SJSA1 (cell line): Measurements from ENCODE around the gene ERFL. TPM values are rescaled to one million over a fixed set of nuclear protein-coding genes. Genes with fewer than 3 reads are reported as not detected.
A peak's percentile ranks its signal among the peaks of the same experiment; 100 is the strongest.
"Not testable (repeated sequence)": the region's sequence is repeated elsewhere in the genome, so short reads cannot be mapped to it uniquely, and the experiment has no call there.

Experiments used
- DNase-seq, 2 experiments: peaks; one replicate each; pipeline ENCODE4 v3.0.0-alpha.2; 2015 to 2020; ENCODE audit warnings: low spot score in 2 of 2, low read depth in 1 of 2
- H3K27ac ChIP-seq: fragments of 250-450 bp; sonication (Bioruptor Pico); 2 replicates; pipeline ENCODE4 v1.5.1; 2020; ENCODE audit warnings: mild to moderate bottlenecking, moderate library complexity
- H3K27me3 ChIP-seq: fragments of 250-450 bp; sonication (Bioruptor Pico); replicated peaks from 2 replicates; pipeline ENCODE4 v1.5.1; 2020; ENCODE audit warnings: mild to moderate bottlenecking, moderate library complexity
- H3K36me3 ChIP-seq: fragments of 250-450 bp; sonication (Bioruptor Pico); 2 replicates; pipeline ENCODE4 v1.5.1; 2020; ENCODE audit warnings: mild to moderate bottlenecking
- H3K4me1 ChIP-seq: fragments of 250-450 bp; sonication (Bioruptor Pico); replicated peaks from 2 replicates; pipeline ENCODE4 v1.6.1; 2021; ENCODE audit warnings: mild to moderate bottlenecking
- H3K4me3 ChIP-seq: fragments of 250-450 bp; sonication (Bioruptor Pico); 2 replicates; pipeline ENCODE4 v1.5.1; 2020; ENCODE audit warnings: mild to moderate bottlenecking
- H3K9me3 ChIP-seq: fragments of 250-450 bp; sonication (Bioruptor Pico); replicated peaks from 2 replicates; pipeline ENCODE4 v1.5.1; 2020; ENCODE audit warnings: mild to moderate bottlenecking
- total RNA-seq: library from RNA; depleted of rRNA; stranded (reverse); fragments of >200 nt; shearing (Covaris generic); gene quantifications from 2 replicates; pipeline ENCODE4 v1.2.3, GENCODE V29; 2014

Gene ERFL
- total RNA-seq, 1 experiment from 2014 or later: not detected

- H3K27ac ChIP-seq: 0 out of 2 replicates have a peak within 1 kb of the TSS, but pooled peaks have one; percentile 12
- DNase-seq: peak in 1 of 2 experiments; percentile 60
- H3K4me3 ChIP-seq: peak within 1 kb of the TSS; percentile 72
- no peaks in the 10 kb centered on the region for H3K9me3 ChIP-seq
- H3K36me3 ChIP-seq: peaks cover 18% of the 10 kb centered on the region
- H3K27me3 ChIP-seq: no peaks in the 10 kb centered on the region
- H3K4me1 ChIP-seq: peaks cover 9% of the 10 kb centered on the region
These were observed 45.4 kb downstream of the ERFL start, which contains the start of gene ARHGEF1 for GRCh38 chr19:41882568-41883462. TSS of gene ARHGEF1 (plus strand) at chr19:41883184. CDS start at chr19:41888083, 4,899 bp downstream.

GRCh38 chr19:41880329-41880708 lies 47.9 kb downstream of the ERFL start:
- Histone ChIP-seq H3K27me3 (no peaks in the 10 kb centered on the region), H3K27ac (no peak overlapping the region), H3K4me3 (no peak overlapping the region), H3K4me1 (peaks cover 9% of the 10 kb centered on the region), H3K9me3 (no peaks in the 10 kb centered on the region), H3K36me3 (peaks cover 7% of the 10 kb centered on the region; the same call in 1 of the 2 replicates)
- DNase-seq: no peak

- DNase-seq: no peak
- Histone ChIP-seq H3K36me3 (peaks cover 7% of the 10 kb centered on the region; the same call in 1 of the 2 replicates), H3K27me3 (no peaks in the 10 kb centered on the region), H3K4me1 (peaks cover 7% of the 10 kb centered on the region), H3K27ac (no peak overlapping the region), H3K9me3 (no peaks in the 10 kb centered on the region), H3K4me3 (no peak overlapping the region)
These were observed 48.5 kb downstream of the ERFL start for GRCh38 chr19:41879670-41880328.

- Histone ChIP-seq H3K4me1 (peaks cover 4% of the 10 kb centered on the region; the same call in 1 of the 2 replicates), H3K27me3 (no peaks in the 10 kb centered on the region), H3K36me3 (peaks cover 4% of the 10 kb centered on the region; the same call in 1 of the 2 replicates), H3K4me3 (no peak overlapping the region), H3K9me3 (no peaks in the 10 kb centered on the region), H3K27ac (no peak overlapping the region)
- no peak for DNase-seq
These were observed 49.2 kb downstream of the ERFL start for GRCh38 chr19:41879080-41879479.

- no peak overlapping the region for H3K27ac ChIP-seq
- no peak for DNase-seq
- no peaks in the 10 kb centered on the region for H3K27me3 ChIP-seq
- H3K4me3 ChIP-seq: no peak overlapping the region
- no peaks in the 10 kb centered on the region for H3K9me3 ChIP-seq
- peaks cover 4% of the 10 kb centered on the region; the same call in 1 of the 2 replicates for H3K4me1 ChIP-seq
- H3K36me3 ChIP-seq: peaks cover 6% of the 10 kb centered on the region
These were observed 50.0 kb downstream of the ERFL start for GRCh38 chr19:41877916-41878905.

- no peaks in the 10 kb centered on the region for H3K4me1 ChIP-seq
- peaks cover 15% of the 10 kb centered on the region for H3K36me3 ChIP-seq
- no peak within 1 kb of the TSS for H3K4me3 ChIP-seq
- H3K9me3 ChIP-seq: no peaks in the 10 kb centered on the region
- DNase-seq: no peak
- no peak within 1 kb of the TSS for H3K27ac ChIP-seq
- H3K27me3 ChIP-seq: no peaks in the 10 kb centered on the region
These were observed 51.1 kb downstream of the ERFL start, which contains the start of gene CD79A for GRCh38 chr19:41876847-41877832. TSS of gene CD79A (plus strand) at chr19:41877279. CDS start at chr19:41877305, 26 bp downstream.

GRCh38 chr19:41875973-41876372 lies 52.3 kb downstream of the ERFL start:
- not testable (repeated sequence) for DNase-seq, H3K4me1 ChIP-seq, H3K9me3 ChIP-seq, H3K27ac ChIP-seq, H3K27me3 ChIP-seq, H3K4me3 ChIP-seq
- peaks cover 27% of the 10 kb centered on the region for H3K36me3 ChIP-seq

GRCh38 chr19:41872775-41873647 lies 55.2 kb downstream of the ERFL start:
- Histone ChIP-seq H3K4me3 (no peak overlapping the region), H3K9me3 (no peaks in the 10 kb centered on the region), H3K4me1 (no peaks in the 10 kb centered on the region), H3K36me3 (peaks cover 56% of the 10 kb centered on the region), H3K27ac (no peak overlapping the region), H3K27me3 (no peaks in the 10 kb centered on the region)
- peak in 1 of 2 experiments; percentile 41 for DNase-seq

GRCh38 chr19:41872384-41872774 lies 55.9 kb downstream of the ERFL start:
- Histone ChIP-seq H3K27me3 (no peaks in the 10 kb centered on the region), H3K27ac (no peak overlapping the region), H3K4me1 (no peaks in the 10 kb centered on the region), H3K4me3 (no peak overlapping the region), H3K9me3 (no peaks in the 10 kb centered on the region), H3K36me3 (peaks cover 63% of the 10 kb centered on the region)
- DNase-seq: no peak

GRCh38 chr19:41871573-41872383 lies 56.5 kb downstream of the ERFL start:
- H3K4me3 ChIP-seq: no peak overlapping the region
- H3K27ac ChIP-seq: no peak overlapping the region
- no peaks in the 10 kb centered on the region for H3K4me1 ChIP-seq
- no peaks in the 10 kb centered on the region for H3K27me3 ChIP-seq
- peaks cover 69% of the 10 kb centered on the region for H3K36me3 ChIP-seq
- DNase-seq: no peak
- H3K9me3 ChIP-seq: no peaks in the 10 kb centered on the region

- no peak overlapping the region for H3K27ac ChIP-seq
- no peaks in the 10 kb centered on the region for H3K27me3 ChIP-seq
- peaks cover 82% of the 10 kb centered on the region for H3K36me3 ChIP-seq
These were observed 57.8 kb downstream of the ERFL start for GRCh38 chr19:41870401-41870873.

More at GRCh38 chr19:41870401-41870873, 57.8 kb downstream of the ERFL start:
- H3K4me1 ChIP-seq: no peaks in the 10 kb centered on the region
- no peaks in the 10 kb centered on the region for H3K9me3 ChIP-seq
- no peak for DNase-seq
- H3K4me3 ChIP-seq: no peak overlapping the region
